Measurements from ENCODE around the gene FAM111A. TPM values are rescaled to one million over a fixed set of nuclear protein-coding genes. Genes with fewer than 3 reads are reported as not detected.
"Not testable (repeated sequence)": the region's sequence is repeated elsewhere in the genome, so short reads cannot be mapped to it uniquely, and the experiment has no call there.

The FAM111A gene
- total RNA-seq, 1 donor from 2014 or later, result 9.6 TPM

DNA sequence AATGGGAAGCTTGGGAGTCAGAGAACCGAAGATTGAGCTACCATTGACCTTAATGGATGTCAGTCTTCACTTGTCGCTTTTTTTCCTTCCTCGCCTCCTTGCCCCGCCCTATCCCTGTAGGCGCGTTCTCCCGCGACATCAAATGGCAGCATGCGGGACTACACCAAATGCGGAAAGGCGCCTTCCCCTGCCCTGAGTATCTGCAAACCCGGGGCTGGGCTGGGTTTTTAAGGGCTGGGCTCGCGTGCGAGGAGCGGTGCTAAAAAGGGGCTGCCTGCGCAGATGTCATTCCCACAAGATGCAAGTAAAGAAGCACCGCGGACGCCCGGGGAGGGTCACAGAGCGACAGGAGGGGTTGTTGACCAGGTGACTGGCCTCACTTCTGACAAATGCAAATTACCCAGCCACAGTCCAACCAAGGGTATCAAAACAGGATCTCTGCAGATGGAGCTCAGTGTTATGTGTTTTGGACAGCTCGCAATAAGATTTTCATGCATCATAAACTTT is 40.3 kb upstream of the FAM111A start:
- Histone ChIP-seq H3K27ac (replicated peaks) (no peak overlapping the region), H3K4me1 (peaks cover 21% of the 10 kb centered on the region), H3K4me3 (peak overlapping the region; percentile 46), H3K9me3 (replicated peaks) (no peaks in the 10 kb centered on the region), H3K27me3 (ENCODE audit: low read depth) (peaks cover 86% of the 10 kb centered on the region), H3K36me3 (no peaks in the 10 kb centered on the region)
- peak; percentile 25 for DNase-seq
- intact Hi-C loops (cut with micrococcal nuclease), result no loop called here
- TF ChIP-seq, protein P1, sequence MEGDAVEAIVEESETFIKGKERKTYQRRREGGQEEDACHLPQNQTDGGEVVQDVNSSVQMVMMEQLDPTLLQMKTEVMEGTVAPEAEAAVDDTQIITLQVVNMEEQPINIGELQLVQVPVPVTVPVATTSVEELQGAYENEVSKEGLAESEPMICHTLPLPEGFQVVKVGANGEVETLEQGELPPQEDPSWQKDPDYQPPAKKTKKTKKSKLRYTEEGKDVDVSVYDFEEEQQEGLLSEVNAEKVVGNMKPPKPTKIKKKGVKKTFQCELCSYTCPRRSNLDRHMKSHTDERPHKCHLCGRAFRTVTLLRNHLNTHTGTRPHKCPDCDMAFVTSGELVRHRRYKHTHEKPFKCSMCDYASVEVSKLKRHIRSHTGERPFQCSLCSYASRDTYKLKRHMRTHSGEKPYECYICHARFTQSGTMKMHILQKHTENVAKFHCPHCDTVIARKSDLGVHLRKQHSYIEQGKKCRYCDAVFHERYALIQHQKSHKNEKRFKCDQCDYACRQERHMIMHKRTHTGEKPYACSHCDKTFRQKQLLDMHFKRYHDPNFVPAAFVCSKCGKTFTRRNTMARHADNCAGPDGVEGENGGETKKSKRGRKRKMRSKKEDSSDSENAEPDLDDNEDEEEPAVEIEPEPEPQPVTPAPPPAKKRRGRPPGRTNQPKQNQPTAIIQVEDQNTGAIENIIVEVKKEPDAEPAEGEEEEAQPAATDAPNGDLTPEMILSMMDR (IDR thresholded peaks at IDR 0.05; ENCODE audit: borderline replicate concordance), result peak; percentile 24

DNA sequence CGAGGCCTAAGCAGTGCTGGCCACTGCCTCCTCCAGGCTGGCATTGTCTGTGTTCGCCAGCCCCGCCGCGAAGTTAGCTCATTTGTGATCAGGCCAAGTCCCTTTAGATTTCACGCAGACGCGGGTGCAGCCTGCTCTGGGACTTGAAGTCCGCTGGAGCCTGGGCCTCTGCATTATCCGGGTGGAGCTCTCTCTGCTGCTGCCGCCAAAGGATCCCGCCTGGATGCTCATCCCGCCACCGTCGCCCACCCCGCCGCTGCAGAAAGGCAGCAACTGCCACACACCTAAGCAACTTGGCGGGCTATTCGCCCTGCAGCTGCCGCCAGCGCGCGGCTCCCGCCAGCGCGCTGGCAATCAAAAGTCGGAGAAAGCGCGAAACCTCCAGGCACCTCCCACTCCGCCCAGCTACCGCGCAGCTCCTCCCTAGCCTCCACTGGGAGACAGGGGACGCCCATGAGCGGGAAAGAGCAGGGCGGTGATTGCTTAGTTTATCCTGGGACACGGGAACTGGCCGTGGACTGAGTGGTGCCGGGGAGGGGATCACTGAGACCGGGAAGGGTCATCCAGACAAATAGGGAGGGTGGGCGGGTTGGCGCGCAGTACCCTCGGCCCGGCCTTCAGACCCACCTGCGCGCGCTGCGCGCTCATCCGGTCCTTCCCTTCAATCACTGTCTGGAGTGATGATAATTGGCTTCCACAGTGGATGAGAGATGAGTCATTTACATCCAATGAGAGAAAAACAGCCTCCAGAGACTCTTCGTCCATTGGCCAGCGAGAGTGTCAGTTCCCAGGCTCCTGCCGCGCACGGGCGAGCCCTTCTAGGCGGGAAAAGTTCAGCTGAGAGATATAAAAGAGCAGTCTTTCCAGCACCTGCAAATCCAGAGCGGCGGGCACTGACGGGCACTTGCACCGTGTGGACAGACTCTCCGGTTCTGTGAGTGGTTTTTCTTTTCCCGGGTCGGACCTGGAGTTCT is 36.0 kb upstream of the FAM111A start, which contains the start of gene FAM111B:
TSS of gene FAM111B (plus strand) at position 875 of the 974 bp plus-strand sequence. CDS start 2,389 bp downstream, outside the sequence.
- H3K36me3 ChIP-seq, result no peaks in the 10 kb centered on the region
- peak within 1 kb of the TSS; percentile 69 for H3K4me3 ChIP-seq
- DNase-seq, result peak; percentile 82
- no peaks in the 10 kb centered on the region for H3K9me3 ChIP-seq (replicated peaks)
- peak within 1 kb of the TSS; percentile 63 for H3K27ac ChIP-seq (replicated peaks)
- TF ChIP-seq, protein P1 (IDR thresholded peaks at IDR 0.05; ENCODE audit: borderline replicate concordance), result peak; percentile 14
- intact Hi-C loops (cut with micrococcal nuclease), result no loop called here
- peaks cover 71% of the 10 kb centered on the region for H3K27me3 ChIP-seq (ENCODE audit: low read depth)
- H3K4me1 ChIP-seq, result peaks cover 23% of the 10 kb centered on the region

DNA sequence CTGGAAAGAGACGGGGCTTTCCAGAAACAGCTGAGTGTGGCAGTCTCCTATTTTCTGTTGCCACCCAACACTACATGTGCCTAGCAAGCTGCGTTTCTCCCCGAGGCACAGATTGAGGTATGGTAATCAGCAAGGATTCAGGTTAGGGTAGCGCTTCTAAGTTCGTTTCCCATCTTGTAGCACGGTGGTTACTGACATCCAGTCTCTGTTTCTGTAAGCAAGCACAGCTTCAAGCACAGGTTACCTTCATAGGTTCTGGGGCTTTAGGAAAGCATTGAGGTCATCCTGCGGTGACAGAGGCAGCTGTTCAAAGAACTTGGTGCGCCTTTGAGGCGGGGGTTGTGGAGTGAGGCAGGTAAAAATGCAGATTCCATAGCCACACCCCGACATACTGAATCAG is 34.9 kb upstream of the FAM111A start:
- DNase-seq; intact Hi-C loops (cut with micrococcal nuclease); H3K9me3 ChIP-seq (replicated peaks); H3K27ac ChIP-seq (replicated peaks); H3K36me3 ChIP-seq: not testable (repeated sequence)
- Histone ChIP-seq H3K4me1 (peaks cover 18% of the 10 kb centered on the region), H3K4me3 (peak overlapping the region; percentile 69), H3K27me3 (ENCODE audit: low read depth) (peaks cover 61% of the 10 kb centered on the region)

DNA sequence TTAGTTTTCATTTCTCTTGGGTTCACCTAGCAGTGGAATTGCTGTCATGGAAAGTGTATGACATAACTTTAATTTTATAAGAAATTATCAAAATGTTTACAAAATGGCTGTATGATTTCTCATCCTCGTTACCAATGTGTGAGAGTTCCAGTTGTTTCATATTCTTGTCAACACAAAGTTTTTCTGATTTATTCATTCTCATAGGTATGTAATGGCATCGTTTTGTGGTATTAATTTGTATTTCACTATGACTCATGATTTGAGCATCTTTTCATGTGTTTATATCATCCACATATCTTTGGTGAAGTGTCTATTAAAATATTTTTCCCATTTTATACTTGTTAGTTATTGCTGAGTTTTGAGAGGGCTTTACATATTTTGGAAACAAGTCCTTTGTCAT is 30.2 kb upstream of the FAM111A start:
- no peak overlapping the region for H3K4me3 ChIP-seq
- H3K27me3 ChIP-seq (ENCODE audit: low read depth), result peaks cover 26% of the 10 kb centered on the region
- H3K9me3 ChIP-seq (replicated peaks), result peaks cover 5% of the 10 kb centered on the region
- no peak overlapping the region for H3K27ac ChIP-seq (replicated peaks)
- no peaks in the 10 kb centered on the region for H3K36me3 ChIP-seq
- DNase-seq, result no peak
- H3K4me1 ChIP-seq, result peaks cover 1% of the 10 kb centered on the region
- intact Hi-C loops (cut with micrococcal nuclease), result no loop called here
- TF ChIP-seq, protein P1 (IDR thresholded peaks at IDR 0.05; ENCODE audit: borderline replicate concordance), result no peak

DNA sequence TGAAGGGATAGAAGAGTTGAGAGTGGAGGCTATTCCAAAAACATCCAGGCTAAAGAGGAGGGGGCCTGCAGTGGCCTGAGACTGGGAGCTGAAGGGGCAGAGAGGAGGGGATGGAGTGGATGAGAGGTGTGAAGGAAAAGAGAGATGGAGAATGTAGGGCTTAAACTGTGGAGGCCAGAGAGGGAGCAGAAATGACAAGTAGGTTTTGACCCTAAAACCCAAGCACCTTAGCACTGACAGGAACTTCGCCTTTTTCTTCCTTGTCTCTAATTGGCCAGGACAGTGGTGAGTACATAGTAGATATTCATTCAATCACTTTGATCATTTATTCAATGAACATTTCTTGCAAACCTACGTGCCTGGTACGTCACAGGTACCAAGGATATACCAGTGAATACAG is 28.3 kb upstream of the FAM111A start:
- peaks cover 23% of the 10 kb centered on the region for H3K9me3 ChIP-seq (replicated peaks)
- H3K4me1 ChIP-seq, result no peaks in the 10 kb centered on the region
- no peak overlapping the region for H3K27ac ChIP-seq (replicated peaks)
- H3K4me3 ChIP-seq, result no peak overlapping the region
- intact Hi-C loops (cut with micrococcal nuclease), result no loop called here
- no peaks in the 10 kb centered on the region for H3K36me3 ChIP-seq
- no peak for DNase-seq
- H3K27me3 ChIP-seq (ENCODE audit: low read depth), result peaks cover 14% of the 10 kb centered on the region
- TF ChIP-seq, protein P1 (IDR thresholded peaks at IDR 0.05; ENCODE audit: borderline replicate concordance), result no peak
